DND-41 (cell line): ENCODE results near the gene GLT8D2.

Experiments
- ATAC-seq: fragments of 200-7000 bp; cut with Tn5 transposase; 3 replicates; pipeline ENCODE4 v1.9.1; 2021; ENCODE audit warnings: low read depth; ENCODE audit not compliant: insufficient read depth
- DNase-seq: peaks from one replicate; pipeline ENCODE4 v3.0.0-alpha.2; 2020
- H2AFZ ChIP-seq: 2 replicates; pipeline ENCODE4 v1.6.0; 2012; ENCODE audit warnings: low read depth, low read length
- H3K27ac ChIP-seq: 2 replicates; pipeline ENCODE4 v1.5.1; 2012; ENCODE audit warnings: low read length, inconsistent platforms
- H3K27me3 ChIP-seq: fragments of 200-600 bp; sonication (generic); 2 replicates; pipeline ENCODE4 v1.6.0; 2012; ENCODE audit warnings: low read length, mild to moderate bottlenecking, inconsistent platforms; ENCODE audit not compliant: insufficient read depth, poor library complexity
- H3K36me3 ChIP-seq: 2 replicates; pipeline ENCODE4 v1.5.1; 2012; ENCODE audit warnings: low read length, inconsistent platforms; ENCODE audit not compliant: insufficient read depth
- H3K4me1 ChIP-seq: 2 replicates; pipeline ENCODE4 v1.5.1; 2012; ENCODE audit warnings: mild to moderate bottlenecking, low read length; ENCODE audit not compliant: insufficient read depth
- H3K4me2 ChIP-seq: 2 replicates; pipeline ENCODE4 v1.6.0; 2012; ENCODE audit warnings: mild to moderate bottlenecking, moderate library complexity, low read length, inconsistent platforms; ENCODE audit not compliant: insufficient read depth
- H3K4me3 ChIP-seq, 2 experiments: fragments of 200-600 bp in 1 of 2; shearing (Covaris generic) in 1 of 2; 2 replicates each; pipeline ENCODE4 v1.5.1; 2012 to 2016; ENCODE audit warnings: inconsistent platforms in 2 of 2, low read length in 2 of 2, mild to moderate bottlenecking in 2 of 2, low read depth in 1 of 2, moderate library complexity in 1 of 2
- H3K79me2 ChIP-seq: 2 replicates; pipeline ENCODE4 v1.6.0; 2012; ENCODE audit warnings: low read length, inconsistent platforms; ENCODE audit not compliant: insufficient read depth
- H3K9ac ChIP-seq: 2 replicates; pipeline ENCODE4 v1.6.0; 2012; ENCODE audit warnings: low read depth, mild to moderate bottlenecking, inconsistent platforms, low read length, moderate library complexity
- H3K9me3 ChIP-seq: 2 replicates; pipeline ENCODE4 v1.5.1; 2012; ENCODE audit warnings: low read length, moderate library complexity, mild to moderate bottlenecking, inconsistent platforms; ENCODE audit not compliant: insufficient read depth, severe bottlenecking
- H4K20me1 ChIP-seq: 2 replicates; pipeline ENCODE4 v1.6.0; 2012; ENCODE audit warnings: low read length; ENCODE audit not compliant: insufficient read depth
- CTCF ChIP-seq: IDR thresholded peaks from 2 replicates; pipeline ENCODE4 v1.5.1; 2012; ENCODE audit warnings: borderline replicate concordance, low read length, moderate library complexity, mild to moderate bottlenecking; ENCODE audit not compliant: poor library complexity, severe bottlenecking; ENCODE audit errors: extremely low read depth
- EZH2 ChIP-seq: IDR thresholded peaks from 3 replicates; pipeline ENCODE4 v1.6.1; 2012; ENCODE audit warnings: borderline replicate concordance, low read depth, mild to moderate bottlenecking, moderate library complexity, low read length, inconsistent platforms; ENCODE audit not compliant: severe bottlenecking

The GLT8D2 gene

GRCh38 chr12:104091136-104091535, 41.1 kb upstream of the GLT8D2 start:
- no peaks in the 10 kb centered on the region for H3K79me2 ChIP-seq
- H3K27ac ChIP-seq: no peak overlapping the region
- ATAC-seq: no peak
- no peaks in the 10 kb centered on the region for H4K20me1 ChIP-seq
- H3K36me3 ChIP-seq: peaks cover 60% of the 10 kb centered on the region
- no peak overlapping the region for H3K4me3 ChIP-seq
- H3K4me1 ChIP-seq: no peaks in the 10 kb centered on the region
- no peaks in the 10 kb centered on the region for H3K27me3 ChIP-seq
- no peak for DNase-seq
- TF ChIP-seq EZH2 (no peak), CTCF (no peak)
- no peaks in the 10 kb centered on the region for H3K9me3 ChIP-seq
- H3K4me2 ChIP-seq: no peak overlapping the region
- no peak overlapping the region for H2AFZ ChIP-seq
- no peak overlapping the region for H3K9ac ChIP-seq

GRCh38 chr12:104090685-104091084, 40.7 kb upstream of the GLT8D2 start:
- TF ChIP-seq EZH2 (no peak), CTCF (no peak)

GRCh38 chr12:104083769-104084475, 33.9 kb upstream of the GLT8D2 start:
- no peak overlapping the region for H3K4me3 ChIP-seq
- H3K4me1 ChIP-seq: no peaks in the 10 kb centered on the region
- no peak overlapping the region for H3K9ac ChIP-seq
- no peaks in the 10 kb centered on the region for H3K27me3 ChIP-seq
- H2AFZ ChIP-seq: no peak overlapping the region
- no peaks in the 10 kb centered on the region for H3K9me3 ChIP-seq
- no peak for TF ChIP-seq EZH2
- no peak for TF ChIP-seq CTCF
- DNase-seq: no peak
- no peak overlapping the region for H3K27ac ChIP-seq
- no peak for ATAC-seq
- H3K36me3 ChIP-seq: peaks cover 64% of the 10 kb centered on the region
- no peak overlapping the region for H3K4me2 ChIP-seq
- no peaks in the 10 kb centered on the region for H4K20me1 ChIP-seq
- H3K79me2 ChIP-seq: no peaks in the 10 kb centered on the region

More at GRCh38 chr12:104090685-104091084, 40.7 kb upstream of the GLT8D2 start:
- Histone ChIP-seq H3K27ac (no peak overlapping the region), H3K4me3 (no peak overlapping the region), H3K79me2 (no peaks in the 10 kb centered on the region), H2AFZ (no peak overlapping the region), H3K36me3 (peaks cover 64% of the 10 kb centered on the region), H3K4me1 (no peaks in the 10 kb centered on the region), H3K9me3 (no peaks in the 10 kb centered on the region), H4K20me1 (no peaks in the 10 kb centered on the region), H3K27me3 (no peaks in the 10 kb centered on the region), H3K4me2 (no peak overlapping the region), H3K9ac (no peak overlapping the region)
- ATAC-seq (no peak), DNase-seq (no peak)
